Measurements from ENCODE around the gene TAF7.

The TAF7 gene

DNA sequence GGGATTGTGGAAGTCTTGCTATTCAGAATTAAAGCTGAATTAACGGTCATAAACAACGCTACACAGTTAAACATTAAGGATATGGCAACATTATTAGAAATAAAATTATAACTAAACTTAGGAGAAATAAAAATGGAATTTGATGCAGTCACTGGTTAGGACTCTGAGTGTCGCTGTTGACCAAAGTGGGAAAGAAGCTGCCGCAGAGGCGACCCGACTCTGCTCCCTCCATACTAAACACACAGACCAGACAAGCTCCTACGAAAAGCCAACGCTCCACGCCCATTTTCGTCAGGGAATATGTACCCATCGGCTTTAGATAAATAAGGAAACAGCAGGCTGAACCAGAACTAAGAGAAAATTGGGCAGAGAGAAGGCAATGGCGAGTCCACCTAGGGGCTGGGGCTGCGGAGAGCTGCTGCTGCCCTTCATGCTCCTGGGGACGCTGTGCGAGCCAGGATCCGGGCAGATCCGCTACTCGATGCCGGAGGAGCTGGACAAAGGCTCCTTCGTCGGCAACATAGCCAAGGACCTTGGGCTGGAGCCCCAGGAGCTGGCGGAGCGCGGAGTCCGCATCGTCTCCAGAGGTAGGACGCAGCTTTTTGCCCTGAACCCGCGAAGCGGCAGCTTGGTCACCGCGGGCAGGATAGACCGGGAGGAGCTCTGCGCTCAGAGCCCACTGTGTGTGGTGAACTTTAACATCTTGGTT, 43.5 kb upstream of the TAF7 start, which contains the start of gene PCDHGA5 (continued):
- no peak for TF ChIP-seq KLF9 (tag by site-specific recombination; IDR thresholded peaks at IDR 0.05; ENCODE audit: low read depth)
- TF ChIP-seq REST (tag by site-specific recombination; IDR thresholded peaks at IDR 0.05) = no peak
- no peak for TF ChIP-seq KLF1 (tag by site-specific recombination; IDR thresholded peaks at IDR 0.05)

DNA sequence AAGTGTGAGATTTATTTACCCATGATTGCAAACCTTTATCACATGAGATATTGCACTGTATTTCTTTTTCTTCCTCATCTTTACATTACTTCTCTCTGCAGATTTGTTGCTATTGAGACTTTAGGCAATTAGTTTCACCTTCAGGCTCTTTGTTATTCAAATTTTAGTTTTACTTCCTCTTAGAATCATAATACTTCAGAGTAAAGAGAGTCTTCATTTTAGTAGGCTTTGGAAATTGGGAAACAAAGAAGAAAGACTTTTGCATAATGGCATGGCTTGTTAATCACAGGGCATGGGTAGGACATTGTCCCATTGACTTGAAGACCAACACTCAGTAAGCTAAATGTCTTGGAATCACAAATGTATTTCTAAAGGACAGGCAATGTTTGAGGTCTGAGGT, 42.1 kb upstream of the TAF7 start:
- ChIA-PET CTCF (interaction anchor here (0.6 to 2.3 kb wide), 3 partner anchors 176 to 416 kb away, joined by 3 to 7 read pairs (median 3); partner anchors contain the start of gene PCDHB9), POLR2A (no interaction called here)
- peaks cover 3% of the 10 kb centered on the region; the same call in 1 of the 2 replicates for H3K9me3 ChIP-seq (ENCODE audit: control insufficient read depth, insufficient read depth, low read depth, low read length)
- no peak for TF ChIP-seq IKZF3 (tag by site-specific recombination; IDR thresholded peaks at IDR 0.05)
- no peak for TF ChIP-seq ZNF600 (tag by site-specific recombination; IDR thresholded peaks at IDR 0.05)
- TF ChIP-seq ZNF302 (tag by site-specific recombination; IDR thresholded peaks at IDR 0.05; ENCODE audit: low read depth) = no peak
- no peak for TF ChIP-seq KLF9 (tag by site-specific recombination; IDR thresholded peaks at IDR 0.05; ENCODE audit: low read depth)
- no peak for TF ChIP-seq ZNF660 (tag by site-specific recombination; IDR thresholded peaks at IDR 0.05)
- no peak for TF ChIP-seq ZNF16 (tag by site-specific recombination; IDR thresholded peaks at IDR 0.05; ENCODE audit: low read depth)
- TF ChIP-seq, protein P1, sequence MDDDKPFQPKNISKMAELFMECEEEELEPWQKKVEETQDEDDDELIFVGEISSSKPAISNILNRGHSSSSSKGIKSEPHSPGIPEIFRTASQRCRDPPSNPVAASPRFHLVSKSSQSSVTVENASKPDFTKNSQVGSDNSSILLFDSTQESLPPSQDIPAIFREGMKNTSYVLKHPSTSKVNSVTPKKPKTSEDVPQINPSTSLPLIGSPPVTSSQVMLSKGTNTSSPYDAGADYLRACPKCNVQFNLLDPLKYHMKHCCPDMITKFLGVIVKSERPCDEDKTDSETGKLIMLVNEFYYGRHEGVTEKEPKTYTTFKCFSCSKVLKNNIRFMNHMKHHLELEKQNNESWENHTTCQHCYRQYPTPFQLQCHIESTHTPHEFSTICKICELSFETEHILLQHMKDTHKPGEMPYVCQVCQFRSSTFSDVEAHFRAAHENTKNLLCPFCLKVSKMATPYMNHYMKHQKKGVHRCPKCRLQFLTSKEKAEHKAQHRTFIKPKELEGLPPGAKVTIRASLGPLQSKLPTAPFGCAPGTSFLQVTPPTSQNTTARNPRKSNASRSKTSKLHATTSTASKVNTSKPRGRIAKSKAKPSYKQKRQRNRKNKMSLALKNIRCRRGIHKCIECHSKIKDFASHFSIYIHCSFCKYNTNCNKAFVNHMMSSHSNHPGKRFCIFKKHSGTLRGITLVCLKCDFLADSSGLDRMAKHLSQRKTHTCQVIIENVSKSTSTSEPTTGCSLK (tag by site-specific recombination; IDR thresholded peaks at IDR 0.05) = no peak
- TF ChIP-seq, protein P2, sequence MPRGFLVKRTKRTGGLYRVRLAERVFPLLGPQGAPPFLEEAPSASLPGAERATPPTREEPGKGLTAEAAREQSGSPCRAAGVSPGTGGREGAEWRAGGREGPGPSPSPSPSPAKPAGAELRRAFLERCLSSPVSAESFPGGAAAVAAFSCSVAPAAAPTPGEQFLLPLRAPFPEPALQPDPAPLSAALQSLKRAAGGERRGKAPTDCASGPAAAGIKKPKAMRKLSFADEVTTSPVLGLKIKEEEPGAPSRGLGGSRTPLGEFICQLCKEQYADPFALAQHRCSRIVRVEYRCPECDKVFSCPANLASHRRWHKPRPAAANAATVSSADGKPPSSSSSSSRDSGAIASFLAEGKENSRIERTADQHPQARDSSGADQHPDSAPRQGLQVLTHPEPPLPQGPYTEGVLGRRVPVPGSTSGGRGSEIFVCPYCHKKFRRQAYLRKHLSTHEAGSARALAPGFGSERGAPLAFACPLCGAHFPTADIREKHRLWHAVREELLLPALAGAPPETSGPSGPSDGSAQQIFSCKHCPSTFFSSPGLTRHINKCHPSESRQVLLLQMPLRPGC (tag by site-specific recombination; IDR thresholded peaks at IDR 0.05) = no peak
- no peak for TF ChIP-seq ZNF658 (tag by site-specific recombination; IDR thresholded peaks at IDR 0.05)
- no peak for TF ChIP-seq ZNF404 (tag by site-specific recombination; IDR thresholded peaks at IDR 0.05)
- TF ChIP-seq HOXC10 (CRISPR knock-in tag; IDR thresholded peaks at IDR 0.05) = no peak
- no peak for TF ChIP-seq ZNF394 (tag by site-specific recombination; IDR thresholded peaks at IDR 0.05; ENCODE audit: borderline replicate concordance)
- no peak for TF ChIP-seq MZF1 (tag by site-specific recombination; IDR thresholded peaks at IDR 0.05; ENCODE audit: borderline replicate concordance)
- no peaks in the 10 kb centered on the region for H3K36me3 ChIP-seq (ENCODE audit: control insufficient read depth in 2 of 2, insufficient read depth in 1 of 2, low read length in 2 of 2)
- H3K4me3 ChIP-seq (ENCODE audit: low read depth, low read length) = no peak overlapping the region
- no peak overlapping the region for H3K27ac ChIP-seq (ENCODE audit: extremely low read depth, low read depth, low read length)
- no peaks in the 10 kb centered on the region for H3K4me1 ChIP-seq (ENCODE audit: control insufficient read depth, insufficient read depth, low read length)

GRCh38 chr5:141360685-141361084, 40.1 kb upstream of the TAF7 start:
- CTCF ChIA-PET = interaction anchor here (0.6 to 1.9 kb wide), 2 partner anchors 31 to 204 kb away, joined by 3 to 9 read pairs; no protein-coding TSS in a partner anchor
- Histone ChIP-seq H3K36me3 (ENCODE audit: control insufficient read depth in 2 of 2, insufficient read depth in 1 of 2, low read length in 2 of 2) (no peaks in the 10 kb centered on the region), H3K27ac (ENCODE audit: extremely low read depth, low read depth, low read length) (no peak overlapping the region), H3K9me3 (ENCODE audit: control insufficient read depth, insufficient read depth, low read depth, low read length) (peaks cover 3% of the 10 kb centered on the region; the same call in 1 of the 2 replicates), H3K4me3 (ENCODE audit: low read depth, low read length) (no peak overlapping the region), H3K4me1 (ENCODE audit: control insufficient read depth, insufficient read depth, low read length) (no peaks in the 10 kb centered on the region)
- POLR2A ChIA-PET = no interaction called here
- TF ChIP-seq, protein P3, sequence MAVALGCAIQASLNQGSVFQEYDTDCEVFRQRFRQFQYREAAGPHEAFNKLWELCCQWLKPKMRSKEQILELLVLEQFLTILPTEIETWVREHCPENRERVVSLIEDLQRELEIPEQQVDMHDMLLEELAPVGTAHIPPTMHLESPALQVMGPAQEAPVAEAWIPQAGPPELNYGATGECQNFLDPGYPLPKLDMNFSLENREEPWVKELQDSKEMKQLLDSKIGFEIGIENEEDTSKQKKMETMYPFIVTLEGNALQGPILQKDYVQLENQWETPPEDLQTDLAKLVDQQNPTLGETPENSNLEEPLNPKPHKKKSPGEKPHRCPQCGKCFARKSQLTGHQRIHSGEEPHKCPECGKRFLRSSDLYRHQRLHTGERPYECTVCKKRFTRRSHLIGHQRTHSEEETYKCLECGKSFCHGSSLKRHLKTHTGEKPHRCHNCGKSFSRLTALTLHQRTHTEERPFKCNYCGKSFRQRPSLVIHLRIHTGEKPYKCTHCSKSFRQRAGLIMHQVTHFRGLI (tag by site-specific recombination; IDR thresholded peaks at IDR 0.05) = no peak
- TF ChIP-seq ZNF558 (tag by site-specific recombination; IDR thresholded peaks at IDR 0.05) = no peak
- no peak for TF ChIP-seq SALL2 (tag by site-specific recombination; IDR thresholded peaks at IDR 0.05; ENCODE audit: borderline replicate concordance)
- no peak for TF ChIP-seq ZNF544 (tag by site-specific recombination; IDR thresholded peaks at IDR 0.05)
- TF ChIP-seq ZNF114 (tag by site-specific recombination; IDR thresholded peaks at IDR 0.05) = no peak
